Measurements from ENCODE around the gene MICALL2.

MICALL2 gene

DNA sequence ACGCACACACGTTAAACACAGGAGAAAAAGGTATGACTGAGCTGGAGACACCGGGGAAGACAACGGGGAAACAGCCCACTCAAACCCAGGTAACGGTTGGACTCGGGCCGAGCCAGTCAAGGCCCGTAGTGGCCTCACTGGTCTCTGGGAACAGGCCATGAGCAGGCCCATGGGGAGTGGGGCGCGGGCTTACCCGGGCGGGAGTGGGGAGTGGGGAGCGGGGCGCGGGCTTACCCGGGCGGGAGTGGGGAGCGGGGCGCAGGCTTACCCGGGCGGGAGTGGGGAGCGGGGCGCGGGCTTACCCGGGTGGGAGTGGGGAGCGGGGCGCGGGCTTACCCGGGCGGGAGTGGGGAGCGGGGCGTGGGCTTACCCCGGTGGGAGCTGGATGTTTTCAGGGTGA lies 33.4 kb upstream of the MICALL2 start:
- DNase-seq = no peak

DNA sequence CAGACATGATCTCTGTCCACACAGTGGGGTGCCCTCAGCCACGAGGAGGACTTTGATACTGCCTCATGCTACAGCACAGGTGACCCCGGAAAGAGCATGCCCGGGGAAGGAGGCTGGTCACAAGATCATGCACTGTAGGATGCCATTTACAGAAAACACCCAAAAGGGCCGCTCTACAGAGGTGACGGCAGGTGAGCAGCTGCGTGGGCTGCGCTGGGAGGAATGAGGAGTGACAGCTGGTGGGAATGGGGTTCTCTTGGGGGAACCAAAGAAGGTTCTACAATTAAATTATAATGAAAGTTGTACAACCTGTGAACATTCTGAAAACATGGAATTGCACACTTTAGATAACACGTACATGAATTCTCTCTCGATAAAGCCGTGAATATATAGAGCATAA lies 33.0 kb upstream of the MICALL2 start:
- DNase-seq = no peak

DNA sequence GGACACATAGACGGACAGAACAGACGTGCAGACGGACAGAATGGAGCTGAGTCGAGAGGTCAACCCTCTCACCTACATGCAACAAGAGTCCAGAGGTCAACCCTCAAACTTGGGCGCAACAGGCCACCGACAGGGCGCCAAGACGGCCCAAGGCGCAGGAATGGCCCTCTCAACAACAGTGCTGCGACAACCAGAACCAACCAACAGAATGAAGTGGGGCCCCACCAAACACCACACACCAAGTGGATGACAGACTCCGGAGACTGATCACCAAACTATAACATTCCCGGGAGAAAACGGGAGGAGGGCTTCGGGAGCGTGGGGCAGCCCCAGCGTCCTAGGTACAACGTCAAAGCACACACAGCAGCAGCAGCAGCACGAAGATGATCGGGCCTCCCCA lies 31.6 kb upstream of the MICALL2 start:
- no peak for DNase-seq

DNA sequence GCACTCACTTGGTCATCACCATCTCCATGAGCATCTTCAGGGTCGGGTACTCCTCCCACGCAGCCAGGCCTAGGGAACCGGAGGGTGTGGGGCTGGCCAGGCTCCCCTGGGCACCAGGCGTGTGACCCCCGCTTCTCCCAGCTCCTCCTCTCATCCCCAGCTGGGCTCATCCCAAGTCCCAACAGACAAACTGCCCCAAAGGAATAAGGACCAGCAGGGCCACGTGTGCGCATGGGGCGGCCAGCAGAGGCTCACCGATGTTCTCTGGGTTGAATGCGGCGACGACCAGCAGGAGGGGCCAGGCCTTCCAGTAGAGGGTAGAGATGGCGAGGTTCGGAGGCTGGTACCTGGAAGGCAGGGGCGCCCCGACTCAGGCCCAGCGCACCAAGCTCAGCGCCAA lies 30.1 kb upstream of the MICALL2 start:
- DNase-seq = no peak

- DNase-seq = no peak
Observed at GRCh38 chr7:1488016-1488415, 28.7 kb upstream of the MICALL2 start.

GRCh38 chr7:1487466-1487865 lies 28.2 kb upstream of the MICALL2 start:
- no peak for DNase-seq

DNA sequence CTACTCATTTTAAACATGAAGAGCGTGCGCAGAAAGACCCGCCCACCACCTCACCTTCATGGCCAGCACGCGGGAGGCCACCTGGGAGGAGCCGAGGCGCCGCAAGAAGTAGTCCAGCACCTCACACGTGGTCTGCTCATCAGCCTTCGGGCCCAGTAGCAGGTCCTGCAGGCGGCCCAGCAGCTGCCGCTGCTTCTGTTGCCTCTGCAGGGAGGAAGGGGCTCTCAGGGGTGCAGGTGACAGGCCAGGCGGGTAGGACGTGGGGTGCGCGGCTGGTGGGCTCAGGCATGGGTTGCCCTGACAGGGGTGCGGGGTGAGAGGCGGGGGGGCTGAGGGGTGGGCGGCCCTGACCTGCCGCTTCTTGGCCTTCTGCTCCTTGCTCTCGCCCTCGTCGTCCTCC lies 27.3 kb upstream of the MICALL2 start:
- DNase-seq = no peak

GRCh38 chr7:1485156-1485555 lies 25.9 kb upstream of the MICALL2 start:
- DNase-seq = no peak

- no peak for DNase-seq
Observed at GRCh38 chr7:1484569-1484968, 25.3 kb upstream of the MICALL2 start.

GRCh38 chr7:1483536-1484505 lies 24.6 kb upstream of the MICALL2 start:
- no peak for DNase-seq

- no peak for DNase-seq
Observed at GRCh38 chr7:1483079-1483478, 23.8 kb upstream of the MICALL2 start.

DNA sequence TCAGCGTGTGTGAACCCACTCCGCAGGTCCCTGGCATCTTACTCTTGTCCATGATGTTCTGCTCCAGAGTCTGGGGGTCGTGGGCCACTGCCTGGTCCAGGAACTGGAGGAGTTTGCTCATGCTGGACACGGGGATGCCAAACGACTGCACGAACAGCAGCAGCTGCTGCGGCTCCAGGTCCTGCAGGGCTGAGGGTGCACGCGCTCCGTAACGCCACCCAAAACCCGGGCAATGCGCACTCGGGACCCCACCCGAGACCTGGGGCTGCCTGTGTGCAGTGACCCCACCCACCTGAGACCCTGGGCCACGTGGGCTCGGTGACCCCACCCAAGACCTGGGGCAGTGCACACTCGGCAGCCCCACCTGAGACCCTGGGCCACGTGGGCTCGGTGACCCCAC lies 22.0 kb upstream of the MICALL2 start:
- no peak for DNase-seq

GRCh38 chr7:1480670-1481069 lies 21.4 kb upstream of the MICALL2 start:
- DNase-seq = no peak

DNA sequence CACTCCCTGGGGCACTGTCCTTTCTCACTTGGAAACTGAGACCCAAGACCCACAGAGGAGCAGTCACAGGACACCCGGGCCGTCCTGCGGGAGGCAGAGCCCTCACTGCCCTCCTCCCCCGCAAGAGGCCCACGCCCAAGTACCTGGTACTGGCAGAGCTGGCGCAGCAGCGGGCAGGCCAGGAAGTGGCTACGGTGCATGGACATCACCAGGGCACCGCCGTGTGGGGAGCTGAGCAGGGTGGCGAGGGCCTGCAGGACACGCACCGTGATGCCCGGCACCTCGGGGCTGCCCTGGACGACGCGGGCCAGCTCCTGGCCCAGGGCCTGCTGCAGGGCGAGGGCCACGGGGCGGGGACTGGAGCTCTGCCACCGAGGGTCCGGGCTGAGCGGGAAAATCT lies 20.0 kb upstream of the MICALL2 start:
- DNase-seq = no peak

DNA sequence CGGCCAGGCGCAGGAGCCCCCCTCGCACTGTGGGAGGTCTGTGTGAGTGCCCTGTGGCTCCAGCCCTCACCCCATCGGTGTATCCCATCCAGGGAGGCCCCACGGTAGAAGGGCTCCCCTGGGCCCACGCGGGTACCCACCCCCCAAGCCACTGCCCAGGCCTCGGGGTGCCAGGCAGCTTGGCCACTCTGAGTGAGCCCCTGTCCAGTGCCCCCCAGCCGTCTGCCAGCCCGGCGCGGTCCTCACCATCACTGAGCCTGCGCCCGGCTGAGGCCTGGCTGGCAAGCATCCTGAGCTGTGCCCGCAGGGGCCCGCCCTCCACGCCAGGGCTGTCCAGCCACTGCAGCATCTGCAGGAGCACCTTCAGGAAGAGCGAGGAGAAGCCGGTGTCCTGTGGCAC lies 19.2 kb upstream of the MICALL2 start:
- no peak for DNase-seq

GRCh38 chr7:1476859-1477258 lies 17.6 kb upstream of the MICALL2 start:
- DNase-seq = no peak

GRCh38 chr7:1475991-1476390 lies 16.7 kb upstream of the MICALL2 start:
- no peak for DNase-seq

DNA sequence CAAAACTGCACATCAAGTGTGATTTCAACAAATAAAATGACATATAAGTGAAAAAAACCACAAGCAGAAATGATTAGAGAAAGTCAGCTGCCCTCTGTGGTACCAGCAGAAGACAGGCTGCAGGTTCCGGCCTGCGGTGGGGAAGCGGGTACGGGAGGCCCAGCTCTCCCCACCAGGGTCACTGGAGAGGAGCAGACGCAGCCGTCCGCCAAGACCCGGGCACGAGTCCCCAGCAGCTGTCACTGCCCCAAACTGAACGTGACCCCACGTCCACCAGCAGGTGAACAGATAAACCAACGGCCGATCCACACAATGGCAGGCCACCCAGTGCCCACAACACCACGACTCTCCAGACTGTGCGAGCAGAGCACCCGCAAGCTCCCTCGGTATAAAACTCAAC lies 16.1 kb upstream of the MICALL2 start:
- DNase-seq = no peak

DNA sequence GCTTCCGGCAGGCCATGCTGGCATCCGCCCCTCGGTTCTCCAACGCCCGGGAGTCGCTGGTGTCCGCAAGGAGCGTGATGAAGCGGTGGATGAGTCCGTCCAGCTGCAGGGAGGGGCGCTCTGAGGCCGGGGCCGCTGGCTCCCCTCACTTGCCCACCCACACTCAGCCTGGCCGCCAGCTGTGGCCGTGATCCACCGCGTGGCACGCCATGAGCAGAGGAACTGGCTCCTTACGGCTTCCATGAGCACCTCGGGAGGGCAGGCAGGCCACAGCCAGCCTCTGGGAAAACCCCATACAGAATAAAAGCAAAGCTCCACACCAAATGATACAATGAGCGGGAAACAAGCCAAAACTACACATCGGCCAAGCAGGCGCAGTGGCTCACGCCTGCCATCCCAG lies 15.5 kb upstream of the MICALL2 start:
- no peak for DNase-seq

DNA sequence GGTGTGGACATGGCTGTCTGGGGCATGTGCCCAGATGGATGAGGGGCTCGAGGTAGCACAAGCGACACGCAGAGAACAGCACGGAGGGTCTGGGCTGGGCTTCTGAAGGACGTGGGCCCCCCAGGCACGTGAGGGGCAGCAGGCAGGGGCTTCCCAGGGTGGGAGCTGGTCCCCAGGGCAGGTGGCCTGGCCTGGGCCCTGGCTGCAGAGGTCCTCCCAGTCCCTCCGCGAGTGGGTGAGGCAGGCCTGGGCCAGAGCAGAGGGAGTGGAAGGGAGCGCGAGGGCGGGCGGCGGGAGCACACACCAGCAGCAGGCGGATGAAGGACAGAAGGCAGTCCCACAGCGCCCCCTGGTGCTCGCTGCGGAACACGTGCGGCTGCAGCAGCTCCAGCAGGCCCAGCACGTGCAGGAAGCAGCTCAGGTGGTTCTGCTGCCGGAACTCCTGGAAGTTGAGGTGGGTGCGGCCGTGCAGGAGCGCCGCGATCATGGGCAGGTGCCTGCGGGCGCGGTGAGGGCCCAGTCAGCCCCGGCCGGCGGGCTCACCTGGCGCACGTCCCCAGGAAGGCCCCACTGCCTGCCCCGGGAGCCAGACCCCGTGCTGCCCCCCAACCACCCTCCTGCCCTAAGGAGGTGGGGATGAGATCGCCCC lies 14.7 kb upstream of the MICALL2 start:
- peak; percentile 93 for DNase-seq

- no peak for DNase-seq
Observed at GRCh38 chr7:1470901-1471300, 11.6 kb upstream of the MICALL2 start.

- DNase-seq = no peak
Observed at GRCh38 chr7:1468643-1469298, 9.5 kb upstream of the MICALL2 start.

GRCh38 chr7:1468203-1468602 lies 8.9 kb upstream of the MICALL2 start:
- no peak for DNase-seq
